Fibroblast of skin of abdomen (primary cell): ENCODE measurements around the gene NEDD4L.

Experiments used
- DNase-seq: peaks from one replicate; pipeline ENCODE4 v3.0.0-alpha.2; 2013

The NEDD4L gene

GRCh38 chr18:58095655-58096054 is 51.6 kb downstream of the NEDD4L start:
- no peak for DNase-seq

DNA sequence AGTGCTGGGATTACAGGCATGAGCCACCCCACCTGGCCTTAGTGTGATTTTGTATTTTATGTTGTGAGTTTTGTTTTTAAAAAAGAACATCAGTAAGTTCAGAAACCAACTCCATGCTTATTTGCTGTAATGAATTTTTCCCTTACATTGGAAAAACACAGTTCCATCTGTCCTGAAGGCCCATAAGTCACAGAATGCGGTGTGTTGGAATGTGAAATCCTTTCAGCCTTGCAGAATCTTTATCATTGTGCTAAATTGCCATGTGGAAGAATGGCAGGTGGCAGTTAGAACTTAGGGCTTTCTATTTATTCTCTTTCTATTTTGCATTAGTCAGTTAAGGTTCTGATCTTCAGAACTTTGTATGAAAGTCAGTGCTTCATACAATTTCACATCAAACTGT is 52.6 kb downstream of the NEDD4L start:
- DNase-seq = no peak

DNA sequence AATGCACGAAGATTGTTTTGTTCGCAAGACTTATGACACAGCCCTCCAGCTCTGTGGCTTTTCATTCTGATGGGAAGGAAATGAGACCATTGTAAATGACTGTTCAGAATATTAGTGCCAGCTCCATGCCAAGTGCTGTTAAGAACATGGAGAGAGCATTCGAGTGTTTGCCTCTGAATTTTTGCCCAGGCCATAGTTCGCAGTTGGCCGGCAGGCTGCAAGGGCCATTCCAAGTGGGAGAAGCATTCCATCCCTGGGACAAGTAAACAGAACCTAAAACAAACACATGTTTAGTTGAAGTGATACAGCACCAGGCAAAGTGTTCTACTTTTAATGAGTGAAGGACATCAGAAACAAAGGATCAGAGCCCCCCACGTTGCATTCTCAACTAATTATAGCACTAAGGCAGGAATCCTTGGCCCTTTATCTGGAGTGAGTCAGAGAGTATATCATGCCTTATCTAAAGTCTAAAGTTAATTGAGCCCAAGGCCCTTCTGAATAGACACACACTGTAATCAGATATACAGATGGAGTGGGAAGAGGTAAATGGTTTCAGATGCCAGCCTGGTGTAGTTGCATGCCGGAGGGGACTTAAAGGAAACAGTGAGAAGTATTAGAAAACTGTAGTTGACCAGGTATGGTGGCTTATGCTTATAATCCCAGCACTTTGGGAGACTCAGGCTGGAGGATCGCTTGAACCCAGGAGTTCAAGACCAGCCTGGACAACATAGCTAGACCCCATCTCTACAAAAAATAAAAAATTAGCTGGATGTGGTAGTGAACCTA is 53.3 kb downstream of the NEDD4L start:
- no peak for DNase-seq

- no peak for DNase-seq
These were observed 53.8 kb downstream of the NEDD4L start for GRCh38 chr18:58097907-58098166.

DNA sequence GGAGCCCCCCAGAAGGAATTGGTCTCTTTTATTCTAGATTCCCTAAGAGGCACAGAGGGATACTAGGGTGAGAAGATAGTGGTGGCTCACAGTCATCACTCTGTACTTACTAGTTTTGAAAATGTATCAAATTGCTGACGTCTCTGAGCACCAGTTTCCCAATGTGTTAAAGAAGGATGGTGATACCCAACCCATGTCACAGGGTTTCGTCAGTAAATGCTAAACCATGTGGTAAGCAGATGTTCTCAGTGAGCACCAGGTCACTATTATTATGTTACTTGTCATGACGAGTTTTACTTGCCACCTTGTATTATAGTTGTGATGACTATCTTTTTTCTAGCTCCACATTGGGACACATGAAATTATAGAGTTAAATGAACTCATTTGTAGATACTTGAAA is 54.7 kb downstream of the NEDD4L start:
- peak; percentile 11 for DNase-seq

DNA sequence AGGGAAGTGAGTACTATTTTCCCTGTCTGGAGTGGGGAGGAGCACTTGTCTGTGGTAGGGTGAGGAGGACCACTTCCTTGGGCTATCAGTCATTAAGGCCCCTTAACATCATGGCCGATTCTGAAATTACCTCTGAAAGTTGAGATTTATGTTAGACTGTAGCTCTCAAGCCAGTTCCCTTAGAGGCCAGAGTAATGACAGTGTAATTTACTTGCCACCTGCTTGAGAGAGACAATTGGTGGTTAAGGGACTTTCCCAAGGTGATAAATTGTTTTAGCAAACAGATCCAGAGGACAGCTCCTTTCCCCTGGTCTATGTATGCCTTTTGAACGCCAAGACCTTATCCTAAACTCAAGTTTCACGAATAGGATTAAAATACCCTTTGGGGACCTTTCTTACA is 56.1 kb downstream of the NEDD4L start:
- no peak for DNase-seq

GRCh38 chr18:58101291-58101794 is 57.3 kb downstream of the NEDD4L start:
- no peak for DNase-seq

GRCh38 chr18:58102018-58102417 is 58.0 kb downstream of the NEDD4L start:
- DNase-seq = no peak

DNA sequence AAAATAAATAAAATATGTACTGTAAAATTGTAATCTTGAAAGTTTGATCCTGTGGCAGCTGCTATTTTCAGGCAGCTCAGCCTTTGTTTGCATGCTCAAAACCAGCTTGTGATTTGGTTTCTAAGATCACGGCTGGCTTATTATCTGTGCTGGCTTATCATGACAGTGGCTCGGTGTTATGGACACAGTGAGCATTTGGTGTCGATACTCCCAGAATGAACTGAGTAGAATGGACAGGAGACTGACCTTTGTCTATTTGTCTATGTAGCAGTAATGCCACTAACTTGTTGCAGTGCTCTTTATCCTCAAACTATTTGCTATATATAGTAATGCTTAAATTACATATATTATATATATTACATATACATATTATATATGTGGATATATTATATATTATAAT is 58.8 kb downstream of the NEDD4L start:
- DNase-seq = no peak

DNA sequence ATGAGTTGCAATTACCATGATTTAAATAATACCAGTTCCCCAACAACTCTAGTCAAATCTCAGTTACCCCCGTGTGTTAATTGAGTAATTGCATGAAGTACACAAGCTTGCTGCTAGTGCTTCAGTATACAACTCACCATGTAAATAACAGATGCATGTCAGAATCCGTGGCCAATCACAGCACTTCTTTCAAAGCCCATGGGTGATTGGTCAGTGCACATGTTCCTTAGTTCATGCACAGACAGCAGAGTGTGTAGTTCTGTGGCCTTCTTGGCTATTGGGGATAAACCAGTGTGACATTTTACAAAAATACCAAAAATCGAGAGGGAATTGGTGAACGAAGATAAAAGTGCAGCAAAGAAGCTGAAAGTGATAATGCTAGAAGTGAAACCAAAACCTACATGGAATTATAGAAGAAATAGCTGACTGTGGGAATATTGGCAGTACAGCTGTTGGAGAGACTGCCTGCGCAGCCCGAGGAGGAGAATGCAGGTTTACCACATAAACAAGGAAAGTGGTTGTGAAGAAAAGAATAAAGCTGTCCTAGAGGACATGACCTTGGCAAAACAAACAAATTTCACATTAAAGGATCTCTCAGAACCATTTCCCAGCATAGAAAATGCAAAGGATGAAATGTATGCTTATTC is 59.4 kb downstream of the NEDD4L start:
- DNase-seq = no peak

GRCh38 chr18:58104096-58104495 is 60.1 kb downstream of the NEDD4L start:
- no peak for DNase-seq

DNA sequence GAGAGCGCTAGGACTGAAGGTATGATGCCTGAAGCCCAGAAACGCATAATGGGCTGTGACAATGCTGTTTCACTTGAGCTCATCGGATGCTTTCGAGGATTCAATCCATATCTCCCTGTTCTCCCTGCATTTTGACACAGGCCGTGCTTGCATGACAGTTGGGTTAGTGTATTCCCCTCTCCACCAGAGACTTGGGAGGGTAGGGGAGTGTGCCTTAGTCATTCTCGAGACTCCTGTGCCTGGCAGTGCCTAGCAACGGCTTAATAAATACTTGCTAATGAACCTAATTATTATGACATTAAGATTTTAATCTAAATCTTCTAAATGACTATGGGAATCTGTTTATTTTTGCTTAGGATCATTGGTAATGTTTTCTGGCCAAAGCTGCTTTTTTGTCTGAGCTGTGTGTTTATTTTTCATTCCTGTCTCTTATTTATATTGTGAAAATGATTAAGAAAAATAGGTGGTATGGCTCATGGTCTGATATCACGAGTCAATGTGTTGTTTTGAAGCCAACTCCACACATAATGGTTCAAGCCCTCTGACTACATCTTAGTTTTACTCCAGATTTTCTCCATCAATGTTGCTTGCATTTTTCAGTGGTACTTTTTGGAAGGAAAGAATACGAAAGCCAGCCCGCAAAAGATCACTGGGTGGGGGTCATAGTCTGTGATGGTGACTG is 61.3 kb downstream of the NEDD4L start:
- DNase-seq = no peak

- DNase-seq = no peak
These were observed 61.8 kb downstream of the NEDD4L start for GRCh38 chr18:58105888-58106260.

GRCh38 chr18:58106289-58107070 is 62.5 kb downstream of the NEDD4L start:
- DNase-seq = no peak

DNA sequence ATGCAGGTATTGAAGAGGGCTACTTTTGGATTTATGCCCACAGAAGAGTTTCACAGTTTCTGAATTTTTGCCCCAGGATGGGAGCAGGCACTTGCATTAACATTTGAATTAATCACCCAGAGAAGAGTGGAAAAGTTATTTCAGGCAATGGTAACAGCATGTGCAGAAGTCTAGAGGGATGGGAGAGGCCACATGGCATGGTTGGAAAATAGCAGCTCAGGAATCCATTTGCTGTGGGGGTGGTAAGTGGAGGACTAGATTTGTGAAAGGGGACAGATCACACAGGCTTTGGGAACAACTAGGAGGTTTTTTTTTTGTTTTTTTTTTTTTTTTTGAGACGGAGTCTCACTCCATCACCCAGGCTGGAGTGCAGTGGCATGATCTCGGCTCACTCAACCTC is 65.2 kb downstream of the NEDD4L start:
- no peak for DNase-seq

- DNase-seq = no peak
These were observed 66.4 kb downstream of the NEDD4L start for GRCh38 chr18:58110398-58110797.

DNA sequence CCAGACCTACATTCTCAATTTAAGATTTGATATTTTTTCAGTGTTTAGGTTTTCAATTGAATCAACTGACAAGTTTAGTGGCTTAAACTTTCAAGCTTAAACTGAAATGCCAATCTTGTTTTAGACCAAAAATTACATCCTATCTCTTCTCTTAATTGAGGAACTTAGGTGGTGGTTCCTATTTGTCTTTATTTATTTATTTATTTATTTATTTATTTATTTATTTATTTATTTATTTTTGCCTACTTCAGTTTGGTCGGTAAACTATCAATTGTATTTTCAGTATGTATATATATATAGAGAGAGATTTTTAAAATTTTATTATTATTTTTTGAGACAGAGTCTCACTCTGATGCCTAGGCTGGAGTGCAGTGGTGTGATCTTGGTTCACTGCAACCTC is 68.1 kb downstream of the NEDD4L start:
- DNase-seq = no peak

DNA sequence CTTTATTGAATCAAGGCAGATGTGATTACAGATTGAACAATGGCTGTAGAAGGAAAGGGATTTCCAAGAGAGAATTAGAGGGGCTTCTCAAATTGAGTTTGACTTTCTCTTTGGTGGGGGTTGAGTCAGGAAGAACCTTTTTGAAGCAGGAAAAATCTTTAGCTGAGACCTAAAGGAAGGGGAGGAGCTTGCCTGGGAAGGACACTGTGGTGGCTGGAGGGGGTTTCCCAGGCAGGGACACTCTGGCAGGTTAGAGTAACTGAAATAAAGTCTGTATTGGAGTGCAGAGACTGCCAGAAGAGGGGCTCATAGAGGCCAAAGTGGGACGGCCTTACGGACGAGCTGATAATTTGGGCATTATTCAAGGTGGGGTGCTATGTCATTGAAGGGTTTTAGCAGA is 69.3 kb downstream of the NEDD4L start:
- no peak for DNase-seq

- DNase-seq = no peak
These were observed 70.7 kb downstream of the NEDD4L start for GRCh38 chr18:58114766-58115165.

DNA sequence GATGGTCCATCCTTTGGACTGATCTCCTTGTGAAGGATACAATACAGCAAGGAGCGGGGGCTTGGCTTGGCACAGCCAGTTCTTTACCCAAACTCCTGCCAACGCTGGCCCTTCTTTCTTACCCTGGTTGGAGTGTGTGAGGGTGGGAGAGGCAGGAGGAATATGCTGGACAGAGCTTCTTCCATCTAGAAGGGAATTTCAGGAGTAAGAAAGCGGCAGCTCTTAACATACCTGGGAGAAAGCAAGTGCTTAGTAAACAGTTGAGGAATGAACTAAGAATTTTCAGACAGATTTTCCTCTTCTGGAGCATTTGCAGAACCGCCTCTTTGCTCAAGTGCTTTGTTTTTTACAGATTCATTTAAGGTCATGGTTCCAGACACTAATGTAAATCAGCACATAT is 72.8 kb downstream of the NEDD4L start:
- DNase-seq = no peak

DNA sequence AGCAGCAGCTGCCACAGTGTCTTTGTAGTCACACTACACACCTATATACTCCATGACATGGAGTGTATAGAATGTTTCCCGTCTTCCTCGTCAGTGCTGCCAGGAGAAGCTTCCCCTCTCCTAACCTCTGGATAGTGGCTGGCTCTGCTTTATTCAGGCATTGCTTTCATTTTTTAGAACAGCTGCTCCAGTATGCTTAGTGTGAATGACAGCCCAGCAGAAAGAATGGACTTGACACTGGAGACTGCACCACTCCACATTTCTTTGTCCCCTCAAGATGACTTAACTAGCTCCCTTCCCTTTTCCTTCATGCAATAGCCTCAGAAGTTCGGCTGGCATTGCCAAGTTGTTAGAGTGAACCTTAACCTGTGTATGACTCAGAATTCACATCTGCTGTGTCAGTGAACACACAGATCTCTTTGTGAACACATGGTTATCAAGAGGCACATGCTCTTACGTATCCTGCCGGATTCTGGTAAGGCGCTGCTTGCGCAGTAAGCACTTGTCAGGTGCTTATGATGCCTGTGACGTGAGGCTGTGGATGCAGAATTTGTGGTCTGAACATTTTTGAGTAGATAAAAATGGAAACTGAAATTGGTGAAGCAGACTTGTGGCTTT is 73.9 kb downstream of the NEDD4L start:
- peak; percentile 64 for DNase-seq

- DNase-seq = no peak
These were observed 74.5 kb downstream of the NEDD4L start for GRCh38 chr18:58118536-58118935.

DNA sequence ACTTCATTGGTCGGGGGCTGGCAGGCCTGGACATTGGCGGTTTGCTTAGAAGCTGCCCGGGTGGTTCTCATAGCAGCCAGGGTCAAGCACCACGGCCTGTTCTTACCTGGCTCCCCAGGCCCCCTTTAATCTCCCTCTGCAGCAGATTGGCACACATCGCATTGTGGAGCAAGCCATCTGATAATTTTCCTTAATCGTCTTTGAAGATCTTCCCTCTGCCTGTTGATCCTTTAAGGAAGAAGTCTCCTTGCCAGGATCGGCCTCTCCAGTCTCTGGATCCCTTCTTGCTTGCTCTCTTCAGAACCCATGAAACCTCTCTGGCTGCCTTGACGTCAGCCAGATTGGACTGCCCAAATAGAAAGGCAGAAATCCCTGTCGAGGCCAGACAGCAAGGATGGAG is 75.8 kb downstream of the NEDD4L start:
- no peak for DNase-seq
